Coronary artery (tissue), 2 donors: ENCODE results near the gene PIP5K1B.

ENCODE experiments used
- DNase-seq: peaks from one replicate; pipeline ENCODE4 v3.0.0-alpha.2; 2017; ENCODE audit warnings: low spot score
- H3K27ac ChIP-seq, 2 donors: fragments of 200-600 bp; sonication (generic); one replicate each; pipeline ENCODE4 v1.5.1; 2016 to 2019
- H3K4me3 ChIP-seq: fragments of 200-600 bp; sonication (generic); 2 replicates; pipeline ENCODE4 v1.5.1; 2016; ENCODE audit warnings: mild to moderate bottlenecking, moderate library complexity
- CTCF ChIP-seq: fragments of 200-600 bp; sonication (generic); IDR thresholded peaks from one replicate; pipeline ENCODE4 v1.5.1; 2019; ENCODE audit warnings: antibody characterized with exemption

Gene PIP5K1B

GRCh38 chr9:69012696-69013381, 307.8 kb downstream of the PIP5K1B start:
- Histone ChIP-seq H3K27ac (no peak overlapping the region), H3K4me3 (no peak overlapping the region)
- TF ChIP-seq CTCF = no peak
- DNase-seq = no peak

GRCh38 chr9:69013382-69013727, 308.3 kb downstream of the PIP5K1B start:
- H3K4me3 ChIP-seq = no peak overlapping the region
- H3K27ac ChIP-seq = no peak overlapping the region
- no peak for TF ChIP-seq CTCF
- DNase-seq = no peak

GRCh38 chr9:69014013-69014412, 309.0 kb downstream of the PIP5K1B start, which contains the start of gene PRKACG:
PRKACG (minus strand) TSS chr9:69014113; CDS start chr9:69014092, 21 bp downstream.
- no peak within 1 kb of the TSS for H3K4me3 ChIP-seq
- DNase-seq = no peak
- no peak for TF ChIP-seq CTCF
- H3K27ac ChIP-seq = no peak within 1 kb of the TSS

GRCh38 chr9:69016191-69017096, 311.4 kb downstream of the PIP5K1B start:
- no peak for DNase-seq
- Histone ChIP-seq H3K27ac (no peak overlapping the region), H3K4me3 (no peak overlapping the region)
- TF ChIP-seq CTCF = no peak

DNA sequence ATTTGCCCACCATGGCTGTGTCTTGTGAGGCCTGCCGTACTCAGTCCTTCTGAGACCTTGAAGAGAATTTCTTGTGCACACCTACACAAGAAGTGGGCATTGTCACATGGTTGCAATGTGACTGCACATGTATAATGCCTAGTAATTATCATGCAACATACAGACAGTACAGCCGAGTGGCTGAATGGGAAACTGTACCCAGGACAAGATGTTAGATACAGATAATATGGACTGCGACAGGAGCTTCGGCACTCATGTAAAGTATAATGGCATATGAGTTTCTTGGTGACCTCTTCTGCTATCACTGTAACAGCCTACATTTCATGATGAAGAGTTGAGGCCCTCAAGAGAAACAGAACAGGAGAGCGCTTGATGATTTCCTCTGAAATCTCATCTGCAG, 313.7 kb downstream of the PIP5K1B start:
- DNase-seq = no peak

GRCh38 chr9:69019808-69020207, 314.8 kb downstream of the PIP5K1B start:
- no peak for TF ChIP-seq CTCF
- Histone ChIP-seq H3K27ac (no peak overlapping the region), H3K4me3 (no peak overlapping the region)
- no peak for DNase-seq

More for the DNA sequence above, 313.7 kb downstream of the PIP5K1B start:
- no peak for TF ChIP-seq CTCF
- Histone ChIP-seq H3K27ac (no peak overlapping the region), H3K4me3 (no peak overlapping the region)
